ENCODE data around the gene ABCA4.

The ABCA4 gene

DNA sequence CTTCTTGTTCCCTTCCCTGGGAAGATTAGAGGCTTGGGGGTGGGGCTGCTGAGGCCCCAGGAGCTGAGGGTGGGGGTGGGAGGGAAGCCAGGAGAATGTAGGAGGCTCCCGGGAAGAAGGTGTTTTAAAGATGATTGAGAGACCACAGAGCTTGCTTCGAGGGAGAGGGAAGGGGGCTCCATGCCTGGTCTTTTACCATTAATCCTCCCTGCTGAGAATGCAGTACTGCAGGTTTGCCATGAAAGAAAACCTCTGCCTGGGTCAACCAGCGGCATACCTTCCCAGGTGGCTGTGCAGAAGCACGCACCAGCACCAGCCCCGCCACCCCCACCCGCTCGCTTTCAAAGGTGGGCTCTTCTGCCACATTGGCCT lies 15.4 kb downstream of the ABCA4 start:
- in situ Hi-C loops (cut with MboI; ENCODE audit: low sequenced_read_pairs), result no loop called here

DNA sequence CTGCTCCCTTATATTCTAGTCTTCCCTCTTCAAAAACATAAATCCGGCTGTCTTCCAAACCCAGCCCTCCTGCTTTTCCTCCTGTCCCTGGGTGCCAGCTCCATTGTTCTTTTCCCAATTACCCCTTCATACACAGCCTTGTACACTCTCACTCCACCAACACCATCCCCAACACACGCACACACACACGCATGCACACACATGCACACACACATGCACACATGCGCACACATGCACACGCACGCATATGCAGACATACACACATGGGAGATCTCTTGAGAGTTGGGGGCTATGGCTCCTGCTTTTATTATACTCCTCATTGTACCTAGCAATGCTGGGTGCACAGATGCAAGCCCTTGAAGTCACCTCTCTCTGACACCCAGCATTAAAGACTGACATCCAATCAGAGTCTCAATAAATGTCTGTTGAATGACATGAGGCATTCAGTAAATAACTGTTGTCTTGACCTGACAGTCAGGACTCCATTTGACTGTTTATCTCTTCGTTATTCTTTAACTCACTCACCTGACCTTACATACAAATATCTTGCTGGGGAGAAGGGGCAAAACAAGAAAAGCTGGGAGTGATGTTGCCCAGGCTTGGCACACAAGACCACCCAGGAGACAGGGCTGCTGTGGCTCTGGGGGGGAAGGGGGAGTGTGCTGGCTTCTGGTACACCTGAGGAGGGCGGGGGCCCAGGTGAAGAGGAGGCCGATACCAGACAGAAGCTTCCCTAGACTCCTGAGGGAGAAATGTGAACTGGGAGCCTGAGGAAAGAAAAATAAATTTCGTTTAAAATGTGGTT lies 16.0 kb downstream of the ABCA4 start:
- in situ Hi-C loops (cut with MboI; ENCODE audit: low sequenced_read_pairs), result no loop called here

DNA sequence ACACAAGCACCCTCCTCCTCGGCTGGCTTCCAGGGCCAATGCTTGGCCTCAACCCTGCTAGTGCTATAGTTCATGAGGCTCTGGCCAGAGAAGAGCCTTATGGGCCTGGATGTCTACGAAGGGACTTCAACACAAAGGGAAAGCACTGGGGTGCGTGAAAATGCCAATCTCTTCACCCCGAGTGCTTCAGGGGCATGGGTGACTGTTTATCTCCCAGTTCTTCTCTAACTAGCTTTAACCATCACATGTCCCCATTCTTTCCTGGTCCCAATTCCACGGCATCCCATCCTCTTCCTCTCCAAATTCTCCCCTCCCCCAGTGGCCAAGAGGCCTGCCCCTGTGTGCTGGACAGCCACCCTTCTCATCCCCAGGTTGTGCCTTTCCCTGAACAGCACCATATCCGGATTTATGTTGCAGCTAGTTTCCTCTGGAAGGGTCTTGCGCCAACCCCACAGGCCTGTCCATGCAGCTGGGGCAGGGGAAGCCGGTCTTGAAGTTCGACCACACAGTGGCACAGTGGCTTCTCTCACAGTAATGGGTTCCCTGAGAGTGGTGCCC lies 16.7 kb downstream of the ABCA4 start:
- in situ Hi-C loops (cut with MboI; ENCODE audit: low sequenced_read_pairs), result no loop called here

DNA sequence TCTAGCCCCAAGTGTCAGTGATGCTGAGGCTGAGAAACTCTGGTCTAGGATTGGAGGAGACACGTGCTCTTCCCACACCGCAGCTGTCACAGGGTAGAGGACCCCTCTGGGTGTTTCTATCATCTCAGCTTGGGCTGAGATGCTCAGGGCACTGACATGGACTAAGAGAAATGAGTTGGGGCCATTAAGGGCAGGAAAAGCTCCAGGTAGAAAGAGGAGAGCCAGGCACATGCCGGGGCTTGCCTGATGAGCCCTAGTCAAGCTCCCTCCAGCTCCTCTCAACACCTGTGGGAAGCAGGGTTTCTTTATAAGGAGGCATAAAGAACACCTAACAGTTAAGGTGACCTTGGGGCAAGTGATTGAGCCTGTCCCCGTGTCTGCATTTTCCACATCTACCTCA lies 17.3 kb downstream of the ABCA4 start:
- in situ Hi-C loops (cut with MboI; ENCODE audit: low sequenced_read_pairs), result no loop called here

DNA sequence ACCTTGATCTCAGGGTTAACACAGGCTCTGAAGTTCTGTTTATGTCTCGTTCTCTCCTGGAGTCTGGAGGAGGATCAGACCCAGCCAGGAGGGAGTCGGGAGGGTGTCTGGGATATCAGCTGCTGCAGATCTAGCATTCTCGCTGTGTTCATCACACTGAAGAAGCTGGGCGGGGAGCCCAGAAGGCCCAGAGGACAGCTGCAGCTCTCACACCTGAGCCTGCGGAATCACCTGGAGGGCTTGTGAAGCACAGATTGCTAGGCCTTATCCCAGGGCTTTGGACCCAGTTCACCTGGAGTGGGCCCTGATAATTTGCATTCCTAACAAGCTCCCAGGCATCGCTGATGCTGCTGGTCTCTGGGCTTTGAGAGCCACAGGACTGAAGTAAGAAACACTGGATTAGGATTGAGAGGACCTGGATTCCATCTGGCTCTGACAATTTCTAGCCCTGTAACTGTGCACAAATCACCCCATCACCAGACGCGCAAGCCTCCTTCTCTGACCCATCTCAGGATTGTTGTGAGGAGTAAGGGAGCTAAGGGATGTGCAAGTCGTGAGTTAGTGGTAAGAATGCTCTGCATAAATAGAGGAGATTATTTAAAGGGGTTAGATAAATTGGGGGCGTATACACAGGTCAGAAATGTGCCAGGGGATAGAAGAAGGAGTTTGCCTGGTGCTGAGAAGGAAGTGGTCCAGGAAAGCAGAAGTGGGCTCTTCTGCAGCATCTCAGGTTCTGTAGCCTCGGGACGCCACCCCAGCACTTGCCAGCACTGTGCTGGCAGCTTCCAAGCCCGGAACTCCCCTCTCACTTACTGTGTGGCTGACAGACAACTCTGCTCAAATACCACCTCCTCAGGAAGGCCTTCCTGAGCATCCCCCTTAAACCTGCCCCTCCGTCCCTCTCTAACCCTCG lies 19.1 kb downstream of the ABCA4 start:
- in situ Hi-C loops (cut with MboI; ENCODE audit: low sequenced_read_pairs), result no loop called here

DNA sequence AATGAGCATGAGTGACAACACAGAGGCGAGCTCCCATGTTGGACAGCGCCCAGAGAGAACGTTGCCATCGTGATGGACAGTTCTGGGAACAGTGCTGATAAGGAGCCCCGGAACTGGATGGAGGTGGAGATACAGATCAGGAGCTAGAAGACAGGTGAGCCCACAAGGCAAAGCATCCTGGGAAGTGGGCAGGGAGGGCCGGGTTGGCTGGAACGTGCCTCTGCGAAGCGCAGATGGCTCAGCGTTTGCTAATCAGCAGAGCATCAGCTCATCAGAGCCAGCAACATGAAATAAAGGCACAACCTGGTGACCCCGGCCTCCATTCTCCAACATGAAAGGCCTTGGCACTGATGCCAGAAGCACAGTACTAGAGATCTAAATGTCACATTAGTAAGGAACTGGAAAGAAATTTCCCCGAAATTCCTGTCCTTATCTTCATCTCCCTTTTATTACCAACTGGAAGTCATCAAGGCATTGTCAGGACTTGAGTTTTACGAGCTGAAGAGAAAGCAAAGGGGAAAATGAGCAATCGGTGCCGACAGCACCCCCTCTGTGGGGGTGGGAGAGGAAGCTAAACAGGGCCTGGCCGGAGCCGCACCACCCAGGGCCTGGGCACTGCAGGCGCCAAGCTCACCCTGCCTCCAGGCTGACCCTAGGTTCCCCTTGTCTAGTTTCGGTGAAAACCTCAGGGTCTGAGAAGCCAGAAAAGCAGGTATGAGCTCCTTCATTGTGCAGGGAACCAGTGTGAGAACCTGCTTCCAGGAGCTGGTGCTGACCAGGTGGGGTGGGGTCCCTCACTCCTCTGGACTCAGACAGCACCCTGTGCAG lies 19.9 kb downstream of the ABCA4 start:
- in situ Hi-C loops (cut with MboI; ENCODE audit: low sequenced_read_pairs), result no loop called here

DNA sequence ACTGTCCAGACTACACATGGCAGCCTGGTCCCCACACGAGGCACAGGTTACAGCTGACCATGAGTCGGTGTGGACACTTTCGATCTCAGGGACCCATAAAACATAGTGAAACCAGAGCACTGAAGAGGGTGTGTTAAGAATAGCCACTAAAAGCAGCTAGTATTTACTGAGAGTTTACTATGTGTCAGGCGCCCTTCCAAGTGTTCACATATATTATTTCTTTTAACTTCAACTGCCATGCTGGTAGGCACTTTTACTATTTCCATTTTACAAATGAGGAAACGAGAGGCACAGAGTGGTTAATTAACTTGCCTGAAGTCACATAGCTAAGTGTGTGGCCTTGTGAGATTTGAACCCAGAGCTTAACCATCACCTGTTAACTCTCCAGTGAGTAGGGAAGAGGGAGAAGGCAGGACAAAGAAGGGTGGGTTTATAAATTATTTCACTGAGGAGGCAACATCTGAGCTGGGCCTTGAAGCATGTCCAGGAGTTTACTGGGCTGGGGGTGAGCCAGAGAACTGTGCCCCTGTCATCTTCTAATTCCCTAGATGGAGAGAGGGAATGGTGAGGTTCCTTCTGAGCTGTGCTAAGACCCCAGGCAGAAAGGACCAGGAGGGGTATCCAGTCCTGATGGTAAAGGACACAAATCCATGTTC lies 20.7 kb downstream of the ABCA4 start:
- in situ Hi-C loops (cut with MboI; ENCODE audit: low sequenced_read_pairs), result no loop called here

DNA sequence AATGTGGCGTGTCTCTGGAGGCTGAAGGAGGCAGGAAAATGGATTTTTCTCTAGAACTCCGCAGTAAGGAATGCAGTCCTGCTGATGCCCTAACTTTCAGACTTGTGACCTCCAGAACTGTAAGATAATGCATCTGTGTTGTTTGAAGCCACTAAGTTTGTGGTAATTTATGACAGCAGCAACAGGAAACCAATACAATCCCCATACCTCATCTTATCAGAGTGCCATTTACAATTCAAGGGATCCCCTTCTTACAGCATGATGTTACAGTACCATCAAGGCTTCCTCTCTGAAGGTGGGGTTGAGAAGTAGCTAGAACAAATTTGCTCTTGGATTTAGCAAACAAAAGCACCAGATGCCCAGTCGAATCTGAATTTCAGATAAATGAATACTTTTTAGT lies 21.6 kb downstream of the ABCA4 start:
- in situ Hi-C loops (cut with MboI; ENCODE audit: low sequenced_read_pairs), result no loop called here

DNA sequence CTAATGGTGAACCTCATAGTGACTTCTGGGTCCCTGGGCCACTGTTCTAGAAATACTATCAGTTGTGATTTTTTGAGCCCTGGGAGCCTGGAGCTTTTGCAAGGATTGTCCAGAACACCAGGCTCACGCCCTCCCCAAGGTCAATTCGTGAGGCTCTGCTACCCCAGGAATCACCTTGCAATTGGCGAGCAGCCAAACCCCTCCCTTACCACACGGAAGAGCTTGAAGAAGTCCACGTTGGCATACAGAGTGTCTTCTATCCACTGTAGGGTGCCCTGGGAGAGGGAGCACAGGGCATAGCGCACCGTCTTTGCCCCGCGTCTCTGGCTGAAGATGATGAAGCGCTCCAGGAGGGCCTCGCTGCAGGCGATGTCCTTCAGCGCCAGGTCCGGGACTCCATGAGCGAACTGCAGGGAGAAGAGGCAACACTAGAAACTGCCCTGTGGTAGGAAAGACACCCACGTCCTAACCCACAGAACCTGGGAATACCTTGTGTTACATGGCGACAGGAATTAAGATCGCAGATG lies 22.3 kb downstream of the ABCA4 start:
- in situ Hi-C loops (cut with MboI; ENCODE audit: low sequenced_read_pairs), result no loop called here

DNA sequence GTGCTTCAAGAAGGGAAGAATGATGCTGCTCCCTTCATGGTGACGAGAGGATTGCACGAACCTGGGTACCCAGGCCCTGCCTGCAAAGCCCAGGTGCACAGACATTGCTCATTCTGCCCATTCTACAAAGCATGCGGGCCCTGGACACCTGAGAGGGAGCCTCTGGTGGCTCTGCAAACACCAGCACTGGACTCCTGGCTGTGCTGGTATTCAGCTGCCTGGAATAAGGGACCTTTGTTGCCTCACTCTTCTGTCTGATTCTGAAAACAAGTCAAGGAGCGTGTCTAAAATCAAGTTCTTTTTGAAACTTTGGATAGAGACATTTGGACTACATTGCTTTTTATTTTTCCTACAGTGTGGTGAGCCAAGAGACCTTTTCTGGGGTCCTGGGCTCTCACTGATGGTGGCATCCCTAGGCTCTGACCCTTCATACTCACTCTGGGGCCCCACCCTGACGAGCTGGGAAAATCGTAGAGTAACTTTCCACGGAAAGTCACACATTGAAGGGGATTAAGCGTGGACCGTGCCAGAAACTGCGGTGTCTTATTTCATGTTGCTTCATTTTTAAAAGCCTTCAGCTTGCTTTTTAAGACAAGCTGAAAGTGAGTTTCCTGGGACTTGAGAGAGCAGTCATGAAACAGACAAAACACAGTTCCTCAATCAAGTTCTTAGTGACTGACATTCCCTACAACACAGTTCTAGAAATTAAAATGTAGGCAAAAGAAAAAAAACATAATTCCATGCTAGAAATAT lies 24.0 kb downstream of the ABCA4 start:
- in situ Hi-C loops (cut with MboI; ENCODE audit: low sequenced_read_pairs), result no loop called here

DNA sequence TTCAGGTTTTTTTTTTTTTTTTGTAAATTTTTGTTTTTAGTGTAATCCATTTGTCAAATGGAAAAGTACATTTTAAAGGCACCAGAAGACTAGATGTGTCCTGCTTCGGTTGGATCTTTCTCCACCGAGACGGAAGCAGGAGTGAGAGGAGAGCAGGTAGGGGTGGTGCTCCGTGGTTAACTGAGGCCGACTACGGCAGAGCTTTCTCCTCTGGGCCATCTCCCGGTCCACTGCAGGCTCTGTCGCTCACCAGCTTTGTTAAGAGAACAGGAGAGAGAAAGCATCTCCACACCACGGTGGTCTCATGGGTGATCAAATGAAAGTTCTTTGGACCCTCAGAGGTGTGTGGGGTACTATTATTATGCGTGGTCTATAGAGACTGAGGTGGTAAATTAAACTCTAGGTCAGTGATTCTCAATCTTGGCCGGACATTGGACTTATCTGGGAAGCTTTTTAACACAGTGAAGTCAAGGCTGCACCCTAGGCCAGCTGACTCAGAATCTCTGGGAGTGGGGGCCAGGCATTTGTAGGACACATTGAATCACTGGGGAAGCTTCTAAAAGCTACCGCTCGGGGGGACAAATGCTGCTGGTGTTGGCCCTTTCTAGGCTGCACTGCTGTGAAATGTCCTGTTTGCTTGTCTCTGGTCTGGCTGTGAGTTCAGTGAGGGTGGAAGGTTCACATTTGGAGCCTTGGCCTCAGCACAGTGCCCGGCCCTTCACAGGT lies 25.0 kb downstream of the ABCA4 start:
- in situ Hi-C loops (cut with MboI; ENCODE audit: low sequenced_read_pairs), result no loop called here

DNA sequence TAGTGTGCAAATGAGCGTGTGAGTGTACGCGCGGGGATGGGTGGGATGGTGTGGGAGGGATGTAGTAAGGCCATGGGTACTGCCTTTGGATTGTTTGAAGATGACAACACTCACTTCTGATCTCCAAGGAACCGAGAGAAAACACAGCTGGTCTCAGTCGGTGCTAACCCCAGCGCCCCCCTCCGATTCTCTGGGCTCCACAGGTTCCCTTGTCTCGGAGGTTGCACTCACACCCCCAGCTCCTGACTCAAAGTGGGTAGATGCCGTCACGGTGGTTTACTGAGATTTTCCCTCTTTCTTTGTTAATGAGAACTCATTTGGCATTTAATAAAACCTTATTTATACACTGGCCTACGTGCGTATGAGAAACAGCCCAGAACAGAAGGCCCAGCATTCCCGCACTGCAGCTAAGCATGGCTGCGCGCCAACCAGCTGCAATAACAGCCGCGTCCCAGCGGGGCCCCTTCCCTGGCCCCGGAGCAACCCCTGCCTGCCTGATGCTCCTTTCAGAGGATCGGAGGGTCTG lies 25.8 kb downstream of the ABCA4 start:
- in situ Hi-C loops (cut with MboI; ENCODE audit: low sequenced_read_pairs), result no loop called here

DNA sequence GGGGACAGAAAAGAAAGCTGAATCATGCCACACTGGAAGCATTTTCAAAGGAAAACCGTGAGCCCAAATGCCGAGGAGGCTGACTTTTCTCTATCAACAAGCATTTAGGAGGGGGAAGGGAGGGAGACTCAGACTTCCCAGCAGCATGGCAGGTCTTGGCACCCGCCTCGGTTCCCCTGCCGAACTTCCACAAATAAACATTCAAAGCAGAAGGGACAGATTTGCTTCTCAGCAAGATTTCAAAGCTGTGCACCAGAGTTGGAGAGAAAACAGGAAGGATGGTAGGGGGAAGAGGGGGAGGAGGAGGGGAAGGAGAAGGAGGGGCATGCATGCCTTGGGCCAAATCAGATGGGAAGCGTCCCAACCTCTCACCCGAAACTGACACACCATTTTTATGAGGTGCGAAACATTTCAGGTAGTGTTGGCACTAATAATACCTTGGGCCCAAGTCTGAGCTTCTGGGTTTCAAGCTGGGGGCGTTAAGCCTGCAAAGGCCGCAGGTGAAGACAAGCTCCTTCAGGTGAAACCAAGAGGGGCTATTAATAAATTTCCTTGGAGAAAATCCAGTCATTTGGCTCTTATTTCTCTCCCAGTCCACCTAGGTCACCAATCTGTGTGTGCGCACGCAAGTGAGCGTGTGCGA lies 26.4 kb downstream of the ABCA4 start:
- in situ Hi-C loops (cut with MboI; ENCODE audit: low sequenced_read_pairs), result no loop called here

DNA sequence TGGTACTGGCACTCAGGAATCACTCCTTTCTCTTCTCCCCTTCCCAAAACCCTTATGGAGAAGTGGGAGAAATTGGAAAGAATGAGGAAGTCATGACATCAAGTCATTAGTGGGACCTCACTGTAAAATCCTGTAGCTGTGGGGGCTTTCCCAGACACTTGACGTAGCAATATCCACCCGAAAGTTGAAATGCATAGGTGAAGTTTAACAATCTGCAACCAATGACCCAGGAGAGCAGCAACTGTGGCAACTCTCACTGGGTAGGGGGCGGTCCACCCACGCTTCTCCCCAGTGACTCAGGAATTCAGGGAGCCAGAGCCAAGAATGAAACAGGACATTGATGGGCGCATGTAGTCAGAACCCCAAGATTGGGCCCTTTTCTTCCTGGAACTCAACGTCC lies 27.0 kb downstream of the ABCA4 start:
- in situ Hi-C loops (cut with MboI; ENCODE audit: low sequenced_read_pairs), result no loop called here

DNA sequence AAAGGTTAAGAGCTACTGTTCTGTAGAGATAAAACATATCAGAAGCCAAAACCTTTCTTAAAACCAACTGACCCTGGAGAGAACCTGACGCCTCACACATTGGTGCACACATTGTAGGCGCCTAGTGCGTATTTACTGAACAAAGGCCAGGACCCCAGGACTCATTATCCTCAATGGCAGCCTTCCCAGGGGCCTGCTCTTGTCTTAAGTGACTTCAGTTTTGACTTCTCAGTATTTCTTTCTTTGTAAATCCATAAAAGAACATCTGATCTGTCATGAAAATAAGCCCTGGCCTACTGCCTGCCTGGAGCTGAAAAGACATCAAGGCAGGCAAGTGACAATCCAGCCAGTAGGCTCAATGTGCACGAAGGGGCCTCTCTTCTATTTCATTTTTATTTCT lies 27.6 kb downstream of the ABCA4 start:
- in situ Hi-C loops (cut with MboI; ENCODE audit: low sequenced_read_pairs), result no loop called here

DNA sequence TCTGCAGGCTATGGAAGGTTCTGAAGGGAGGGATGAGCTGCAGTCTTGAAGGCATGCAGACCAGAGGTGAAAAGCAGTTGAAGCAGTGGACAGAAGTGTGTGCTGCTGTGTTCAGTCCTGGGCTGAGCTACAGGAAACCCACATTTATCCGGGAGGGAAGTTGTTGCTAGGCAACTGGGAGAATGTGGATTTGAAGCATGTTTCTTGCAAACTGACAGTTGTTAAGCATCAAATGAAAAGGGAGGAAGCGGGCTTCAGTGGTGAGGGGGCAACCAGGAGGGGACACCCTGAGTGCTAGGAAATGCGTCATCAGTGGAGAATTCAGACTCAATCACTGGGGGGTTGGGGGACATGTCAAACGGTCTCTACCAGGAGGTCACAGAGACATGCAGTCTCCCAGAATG lies 28.7 kb downstream of the ABCA4 start:
- in situ Hi-C loops (cut with MboI; ENCODE audit: low sequenced_read_pairs), result no loop called here

DNA sequence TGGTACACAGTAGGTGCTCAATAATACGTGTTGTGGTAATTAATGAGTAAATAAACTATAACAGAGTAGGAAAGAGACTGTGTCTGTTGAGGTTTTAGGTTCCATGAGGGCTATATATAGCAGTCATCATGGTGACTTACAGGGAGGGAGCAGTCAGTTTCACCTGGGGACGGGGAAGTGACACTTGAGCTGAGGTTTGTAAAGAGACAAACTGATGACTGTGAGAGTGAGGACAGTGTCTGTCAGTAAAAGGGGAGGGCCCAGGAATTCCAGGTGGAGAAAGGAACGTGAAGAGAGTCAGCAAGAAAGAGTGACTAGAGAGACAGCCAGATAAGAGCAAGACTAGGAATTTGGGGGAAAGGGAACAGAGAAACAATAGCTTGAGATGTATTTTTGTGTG lies 30.2 kb downstream of the ABCA4 start:
- in situ Hi-C loops (cut with MboI; ENCODE audit: low sequenced_read_pairs), result no loop called here

DNA sequence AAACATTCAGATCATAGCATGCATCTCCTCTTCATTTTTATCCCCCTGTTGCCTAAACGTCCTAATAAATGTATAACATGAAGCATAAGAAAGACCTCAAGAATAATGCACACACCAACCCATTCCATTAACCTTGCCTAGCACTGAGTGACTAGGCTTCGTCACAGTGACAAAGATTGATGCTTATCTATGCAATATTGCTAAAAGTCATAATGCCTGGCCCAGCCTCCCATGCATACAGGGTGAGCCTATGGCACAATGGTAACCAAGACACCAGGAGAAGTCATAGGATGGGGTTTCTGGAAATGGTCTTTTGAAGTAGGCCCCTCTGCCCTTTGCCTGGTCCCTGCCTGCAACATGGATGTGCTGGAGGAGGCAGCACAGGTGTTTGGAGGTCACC lies 33.8 kb downstream of the ABCA4 start:
- in situ Hi-C loops (cut with MboI; ENCODE audit: low sequenced_read_pairs), result no loop called here

Measured in HL-60/S4 (cell line).